ENCODE results near the gene SRM. TPM values are rescaled to one million over a fixed set of nuclear protein-coding genes. Genes with fewer than 3 reads are reported as not detected.
"Not testable (repeated sequence)": the region's sequence is repeated elsewhere in the genome, so short reads cannot be mapped to it uniquely, and the experiment has no call there.

Gene SRM
- total RNA-seq, 1 experiment from 2014 or later, result 64.4 TPM

GRCh38 chr1:11071463-11072215 lies 11.8 kb upstream of the SRM start:
- peak in 1 of 2 experiments; percentile 50 for DNase-seq

GRCh38 chr1:11070876-11071275 lies 11.1 kb upstream of the SRM start:
- DNase-seq, result no peak
- no peak overlapping the region for H3K27ac ChIP-seq
- no peak overlapping the region for H3K4me3 ChIP-seq
- no peaks in the 10 kb centered on the region for H3K9me3 ChIP-seq (replicated peaks)
- no peaks in the 10 kb centered on the region for H3K27me3 ChIP-seq
- no peaks in the 10 kb centered on the region for H3K4me1 ChIP-seq
- H3K36me3 ChIP-seq, result peaks cover 84% of the 10 kb centered on the region

More at GRCh38 chr1:11071463-11072215, 11.8 kb upstream of the SRM start:
- Histone ChIP-seq H3K36me3 (peaks cover 84% of the 10 kb centered on the region), H3K9me3 (replicated peaks) (no peaks in the 10 kb centered on the region), H3K4me1 (no peaks in the 10 kb centered on the region), H3K27me3 (no peaks in the 10 kb centered on the region), H3K4me3 (no peak overlapping the region), H3K27ac (peak overlapping the region; percentile 46)

DNA sequence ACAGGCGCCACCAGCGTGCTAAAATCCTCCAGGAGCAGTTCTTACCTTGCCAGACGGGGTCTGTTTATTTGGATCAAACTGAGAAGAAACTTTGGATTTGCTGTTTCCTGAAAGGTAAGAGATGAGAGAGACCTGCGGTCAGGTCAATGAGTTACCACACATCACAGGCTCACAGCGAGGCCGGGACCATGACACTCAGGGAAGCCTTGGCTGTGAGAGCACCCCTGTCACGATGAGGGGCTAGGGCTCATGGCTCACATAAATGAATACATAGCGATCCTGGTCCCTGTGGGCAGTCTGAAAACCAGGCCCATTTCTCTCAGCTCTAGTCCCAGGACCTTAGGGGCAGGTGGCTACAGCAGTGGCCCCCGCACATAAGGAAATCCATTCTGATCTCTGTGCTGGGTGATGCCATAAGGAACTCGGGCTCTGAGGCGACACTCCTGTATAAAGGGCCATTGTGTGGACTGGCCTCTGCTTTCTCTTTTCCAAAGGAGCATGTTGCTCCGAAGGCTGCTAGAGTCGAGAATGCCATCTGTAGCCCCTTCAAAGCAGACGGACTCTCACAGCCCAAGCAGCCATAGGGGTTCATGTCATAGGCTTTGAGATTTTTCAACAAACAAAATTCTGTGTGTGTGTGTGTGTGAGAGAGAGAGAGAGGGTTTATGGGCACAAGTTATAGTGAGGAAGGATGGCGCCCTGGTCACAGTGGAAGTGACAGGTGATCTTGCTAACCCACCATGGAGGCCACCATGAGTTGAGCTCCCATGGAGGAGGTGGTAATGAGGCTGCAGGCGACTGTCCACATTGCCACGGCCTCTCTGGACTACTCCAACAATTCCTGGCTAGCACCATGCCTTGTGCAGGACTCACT lies 9.0 kb upstream of the SRM start:
- Histone ChIP-seq H3K9me3 (replicated peaks) (no peaks in the 10 kb centered on the region), H3K36me3 (peaks cover 76% of the 10 kb centered on the region)

DNA sequence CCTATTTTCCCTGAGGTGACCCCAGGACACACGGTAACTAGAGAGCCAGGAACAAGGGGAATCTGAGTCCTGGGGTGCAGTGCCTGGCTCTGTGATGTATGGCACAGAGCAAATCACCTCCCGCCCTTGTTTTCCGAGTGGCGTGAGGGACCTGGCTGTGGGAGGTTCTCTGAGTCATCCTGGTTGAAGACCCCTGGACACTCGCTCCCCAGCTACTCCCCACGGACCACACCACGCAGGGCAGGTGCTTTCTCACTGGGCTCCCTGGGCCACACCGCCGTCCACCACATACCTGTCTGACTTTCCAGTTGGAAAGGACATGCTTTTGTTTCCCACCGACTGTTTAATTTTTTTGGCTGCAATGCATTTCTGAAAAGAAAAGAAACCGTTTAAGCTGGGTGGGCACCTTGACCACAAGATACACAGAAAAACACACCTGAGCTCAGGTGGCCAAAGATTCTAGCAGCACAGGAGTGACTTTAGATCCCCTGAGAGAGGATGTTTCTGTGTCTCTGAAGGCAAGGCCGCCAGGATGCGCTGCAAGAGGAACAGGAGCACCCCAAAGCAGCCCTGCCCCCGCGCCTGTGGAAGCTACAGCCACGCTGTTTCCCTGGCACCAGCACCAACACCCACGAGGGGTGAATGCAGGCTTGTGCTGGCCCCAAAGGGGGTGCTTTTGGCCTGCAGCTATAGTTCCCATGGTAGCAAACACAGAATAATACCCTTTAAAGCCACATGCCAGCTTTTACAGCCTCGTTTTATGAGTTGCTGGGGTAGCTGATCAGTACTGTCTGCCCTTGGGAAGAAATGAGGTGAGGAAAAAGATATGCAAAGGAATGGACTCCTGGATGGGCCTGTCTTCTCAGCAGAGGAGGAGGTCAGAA lies 8.1 kb upstream of the SRM start:
- Histone ChIP-seq H3K27me3 (no peaks in the 10 kb centered on the region), H3K4me3 (no peak overlapping the region), H3K4me1 (no peaks in the 10 kb centered on the region), H3K27ac (no peak overlapping the region), H3K9me3 (replicated peaks) (no peaks in the 10 kb centered on the region), H3K36me3 (peaks cover 70% of the 10 kb centered on the region)
- no peak for DNase-seq

More for the DNA sequence above, 9.0 kb upstream of the SRM start:
- DNase-seq, result no peak
- no peaks in the 10 kb centered on the region for H3K27me3 ChIP-seq
- H3K4me3 ChIP-seq, result no peak overlapping the region
- H3K27ac ChIP-seq, result no peak overlapping the region
- no peaks in the 10 kb centered on the region for H3K4me1 ChIP-seq

DNA sequence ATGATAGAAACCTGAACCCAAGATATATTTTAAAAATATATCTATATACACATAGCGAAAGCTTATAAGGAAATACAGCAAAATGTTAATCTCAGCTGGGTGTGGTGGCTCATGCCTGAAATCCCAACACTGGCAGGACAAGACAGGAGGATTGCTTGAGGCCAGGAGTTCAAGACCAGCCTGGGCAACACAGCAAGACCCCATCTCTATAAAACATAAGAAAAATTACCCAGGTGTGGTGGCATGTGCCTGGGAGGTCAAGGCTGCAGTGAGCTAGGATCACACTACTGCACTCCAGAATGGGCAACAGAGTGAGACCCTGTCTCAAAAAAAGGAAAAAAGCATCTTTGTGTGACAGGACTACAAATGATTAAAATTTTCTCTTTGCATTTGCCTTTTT lies 6.0 kb upstream of the SRM start:
- H3K27ac ChIP-seq, result no peak overlapping the region
- no peaks in the 10 kb centered on the region for H3K9me3 ChIP-seq (replicated peaks)
- H3K36me3 ChIP-seq, result peaks cover 54% of the 10 kb centered on the region
- H3K4me1 ChIP-seq, result no peaks in the 10 kb centered on the region
- H3K27me3 ChIP-seq, result no peaks in the 10 kb centered on the region
- H3K4me3 ChIP-seq, result no peak overlapping the region
- no peak for DNase-seq

GRCh38 chr1:11064942-11065341 lies 5.1 kb upstream of the SRM start:
- Histone ChIP-seq H3K36me3 (peaks cover 48% of the 10 kb centered on the region), H3K27me3 (no peaks in the 10 kb centered on the region), H3K4me1 (no peaks in the 10 kb centered on the region), H3K27ac (no peak overlapping the region), H3K9me3 (replicated peaks) (no peaks in the 10 kb centered on the region), H3K4me3 (no peak overlapping the region)
- no peak for DNase-seq

DNA sequence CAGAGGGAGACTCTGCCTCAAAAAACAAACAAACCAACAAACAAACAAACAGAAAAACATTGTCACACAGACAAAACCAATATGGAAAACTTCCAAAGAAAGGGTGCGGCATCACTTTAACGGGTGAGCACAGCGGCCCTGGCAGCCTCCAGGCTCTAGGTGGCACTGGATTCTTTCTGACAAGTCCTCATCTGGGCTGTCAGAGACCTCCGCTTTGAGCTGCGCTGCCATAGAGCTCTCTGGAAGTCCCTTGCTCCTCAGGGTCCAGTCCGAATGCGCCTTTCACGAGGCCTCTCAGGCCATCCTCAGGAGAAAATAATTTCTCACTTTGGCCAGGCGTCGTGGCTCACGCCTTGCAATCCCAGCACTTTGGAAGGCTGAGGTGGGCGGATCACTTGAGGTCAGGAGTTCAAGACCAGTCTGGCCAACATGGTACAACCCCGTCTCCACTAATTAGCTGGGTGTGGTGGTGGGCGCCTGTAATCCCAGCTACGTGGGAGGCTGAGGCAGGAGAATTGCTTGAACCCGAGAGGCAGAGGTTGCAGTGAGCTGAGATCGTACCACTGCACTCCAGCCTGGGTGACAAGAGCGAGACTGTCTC lies 4.2 kb upstream of the SRM start:
- not testable (repeated sequence) for DNase-seq; H3K27ac ChIP-seq; H3K4me1 ChIP-seq; H3K27me3 ChIP-seq; H3K4me3 ChIP-seq; H3K9me3 ChIP-seq (replicated peaks)
- peaks cover 41% of the 10 kb centered on the region for H3K36me3 ChIP-seq

DNA sequence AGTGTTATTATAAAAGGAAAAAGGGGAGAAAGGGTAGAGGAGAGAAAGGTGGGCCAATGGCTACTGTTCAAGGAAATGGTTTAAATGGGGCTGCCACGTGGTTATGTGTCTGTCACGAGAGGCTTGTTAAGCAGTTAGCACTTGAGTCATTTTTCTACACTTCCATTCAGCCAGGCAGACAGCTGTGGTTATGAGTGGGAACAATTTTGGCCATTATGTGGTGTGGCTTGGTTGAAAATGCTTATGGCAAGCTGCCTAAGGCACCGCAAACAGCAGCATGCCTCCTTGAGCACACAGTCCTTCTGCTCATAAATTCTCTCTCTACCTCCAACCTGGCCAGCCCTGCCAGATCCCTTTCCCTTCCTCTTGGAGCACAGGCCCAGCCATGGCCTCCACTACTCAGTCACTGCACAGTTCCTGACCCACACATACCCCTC lies 3.2 kb upstream of the SRM start:
- peaks cover 35% of the 10 kb centered on the region for H3K36me3 ChIP-seq
- DNase-seq, result no peak
- H3K27ac ChIP-seq, result no peak overlapping the region

GRCh38 chr1:11061652-11062365 lies 2.0 kb upstream of the SRM start:
- H3K4me1 ChIP-seq, result no peaks in the 10 kb centered on the region
- H3K4me3 ChIP-seq, result no peak overlapping the region
- no peaks in the 10 kb centered on the region for H3K9me3 ChIP-seq (replicated peaks)
- H3K36me3 ChIP-seq, result peaks cover 31% of the 10 kb centered on the region
- no peaks in the 10 kb centered on the region for H3K27me3 ChIP-seq
- no peak for DNase-seq
- H3K27ac ChIP-seq, result no peak overlapping the region

More for the DNA sequence above, 3.2 kb upstream of the SRM start:
- H3K4me1 ChIP-seq, result no peaks in the 10 kb centered on the region
- H3K9me3 ChIP-seq (replicated peaks), result no peaks in the 10 kb centered on the region
- H3K27me3 ChIP-seq, result no peaks in the 10 kb centered on the region
- H3K4me3 ChIP-seq, result no peak overlapping the region

GRCh38 chr1:11059155-11059967 lies 457 bp downstream of the SRM start:
- Histone ChIP-seq H3K36me3 (peaks cover 19% of the 10 kb centered on the region), H3K4me3 (peak overlapping the region; percentile 74), H3K27me3 (no peaks in the 10 kb centered on the region), H3K27ac (peak overlapping the region; percentile 51), H3K9me3 (replicated peaks) (no peaks in the 10 kb centered on the region), H3K4me1 (no peaks in the 10 kb centered on the region)
- DNase-seq, result no peak

- peaks cover 19% of the 10 kb centered on the region for H3K36me3 ChIP-seq
- peak overlapping the region; percentile 74 for H3K4me3 ChIP-seq
- no peak overlapping the region for H3K27ac ChIP-seq
- no peaks in the 10 kb centered on the region for H3K4me1 ChIP-seq
- H3K9me3 ChIP-seq (replicated peaks), result no peaks in the 10 kb centered on the region
- no peak for DNase-seq
- no peaks in the 10 kb centered on the region for H3K27me3 ChIP-seq
Observed at GRCh38 chr1:11058595-11059154, 1.1 kb downstream of the SRM start.

- no peaks in the 10 kb centered on the region for H3K4me1 ChIP-seq
- DNase-seq, result no peak
- no peak overlapping the region for H3K4me3 ChIP-seq
- H3K36me3 ChIP-seq, result peaks cover 19% of the 10 kb centered on the region
- no peaks in the 10 kb centered on the region for H3K9me3 ChIP-seq (replicated peaks)
- H3K27me3 ChIP-seq, result no peaks in the 10 kb centered on the region
- no peak overlapping the region for H3K27ac ChIP-seq
Observed at GRCh38 chr1:11058026-11058425, 1.8 kb downstream of the SRM start.

GRCh38 chr1:11057477-11057876 lies 2.3 kb downstream of the SRM start:
- Histone ChIP-seq H3K36me3 (peaks cover 19% of the 10 kb centered on the region), H3K4me1 (no peaks in the 10 kb centered on the region; the same call in 1 of the 2 replicates), H3K4me3 (no peak overlapping the region), H3K9me3 (replicated peaks) (no peaks in the 10 kb centered on the region), H3K27ac (no peak overlapping the region), H3K27me3 (no peaks in the 10 kb centered on the region)
- DNase-seq, result no peak

Data from SJCRH30 (cell line).